GM12891 (cell line): Measurements from ENCODE around the gene ELOA.
"Not testable (repeated sequence)": the region's sequence is repeated elsewhere in the genome, so short reads cannot be mapped to it uniquely, and the experiment has no call there.

Experiments
- DNase-seq: peaks from one replicate; pipeline ENCODE4 v3.0.0; 2011; ENCODE audit warnings: low spot score; ENCODE audit not compliant: insufficient read length
- FAIRE-seq: peaks from 2 replicates; lab custom pipeline; 2011; peaks lifted over from hg19 to GRCh38; lab: Jason Lieb, UNC
- PAX5 ChIP-seq: IDR thresholded peaks from 2 replicates; pipeline ENCODE4 v1.6.1; 2011; ENCODE audit warnings: low read length, moderate library complexity, mild to moderate bottlenecking; ENCODE audit not compliant: insufficient read depth, severe bottlenecking
- POLR2A ChIP-seq: IDR thresholded peaks from 2 replicates; pipeline ENCODE4 v1.6.1; 2011; ENCODE audit warnings: low read depth, low read length, control low read depth
- POLR2AphosphoS5 ChIP-seq: IDR thresholded peaks from 2 replicates; pipeline ENCODE4 v1.6.1; 2011; ENCODE audit warnings: low read depth, low read length, control low read depth
- POU2F2 ChIP-seq: IDR thresholded peaks from 2 replicates; pipeline ENCODE4 v1.6.1; 2011; ENCODE audit warnings: low read depth, mild to moderate bottlenecking, control low read depth, low read length, moderate library complexity
- SPI1 ChIP-seq: IDR thresholded peaks from 2 replicates; pipeline ENCODE4 v1.6.1; 2011; ENCODE audit warnings: low read depth, low read length, control low read depth
- TAF1 ChIP-seq: IDR thresholded peaks from 2 replicates; pipeline ENCODE4 v1.6.1; 2011; ENCODE audit warnings: low read depth, low read length, control low read depth

ELOA gene

DNA sequence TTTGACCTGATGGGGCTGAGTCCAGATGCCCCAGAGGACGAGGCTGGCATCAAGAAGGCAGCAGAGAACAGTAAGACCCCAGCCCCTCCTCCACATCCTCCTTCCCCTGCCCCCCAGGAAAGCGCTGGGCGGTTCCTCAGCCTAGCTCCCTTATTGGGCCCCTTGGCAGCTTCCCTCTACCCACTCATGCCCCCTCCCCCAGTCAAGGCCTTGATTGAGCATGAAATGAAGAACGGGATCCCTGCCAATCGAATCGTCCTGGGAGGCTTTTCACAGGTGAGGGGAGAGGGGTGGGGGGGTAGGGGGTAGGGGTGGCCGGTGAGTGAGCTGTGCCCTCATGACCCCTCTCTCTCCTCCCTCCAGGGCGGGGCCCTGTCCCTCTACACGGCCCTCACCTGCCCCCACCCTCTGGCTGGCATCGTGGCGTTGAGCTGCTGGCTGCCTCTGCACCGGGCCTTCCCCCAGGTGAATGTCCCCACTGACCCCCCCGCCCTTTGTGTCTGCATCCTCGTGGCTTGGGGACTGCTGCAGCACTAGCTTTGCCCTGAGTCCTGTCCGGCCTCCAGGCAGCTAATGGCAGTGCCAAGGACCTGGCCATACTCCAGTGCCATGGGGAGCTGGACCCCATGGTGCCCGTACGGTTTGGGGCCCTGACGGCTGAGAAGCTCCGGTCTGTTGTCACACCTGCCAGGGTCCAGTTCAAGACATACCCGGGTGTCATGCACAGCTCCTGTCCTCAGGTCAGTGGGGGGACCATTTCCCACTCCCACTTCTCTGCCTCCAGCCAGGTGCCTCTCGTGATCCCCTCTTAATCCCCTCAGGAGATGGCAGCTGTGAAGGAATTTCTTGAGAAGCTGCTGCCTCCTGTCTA is 50.8 kb downstream of the ELOA start:
- FAIRE-seq, result no peak

DNA sequence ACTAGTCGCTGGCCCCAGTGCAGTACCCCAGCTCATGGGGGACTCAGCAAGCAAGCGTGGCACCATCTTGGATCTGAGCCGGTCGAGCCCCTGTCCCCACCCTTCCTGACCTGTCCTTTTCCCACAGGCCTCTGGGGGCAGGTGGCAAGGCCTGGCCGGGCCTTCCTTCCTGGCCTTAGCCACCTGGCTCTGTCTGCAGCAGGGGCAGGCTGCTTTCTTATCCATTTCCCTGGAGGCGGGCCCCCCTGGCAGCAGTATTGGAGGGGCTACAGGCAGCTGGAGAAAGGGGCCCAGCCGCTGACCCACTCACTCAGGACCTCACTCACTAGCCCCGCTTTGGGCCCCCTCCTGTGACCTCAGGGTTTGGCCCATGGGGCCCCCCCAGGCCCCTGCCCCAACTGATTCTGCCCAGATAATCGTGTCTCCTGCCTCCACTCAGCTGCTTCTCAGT is 51.5 kb downstream of the ELOA start:
- DNase-seq, FAIRE-seq: not testable (repeated sequence)

More for the DNA sequence above, 50.8 kb downstream of the ELOA start:
- DNase-seq, result no peak
- TF ChIP-seq SPI1 (no peak), POU2F2 (no peak), POLR2AphosphoS5 (no peak), POLR2A (no peak), TAF1 (no peak), PAX5 (no peak)

DNA sequence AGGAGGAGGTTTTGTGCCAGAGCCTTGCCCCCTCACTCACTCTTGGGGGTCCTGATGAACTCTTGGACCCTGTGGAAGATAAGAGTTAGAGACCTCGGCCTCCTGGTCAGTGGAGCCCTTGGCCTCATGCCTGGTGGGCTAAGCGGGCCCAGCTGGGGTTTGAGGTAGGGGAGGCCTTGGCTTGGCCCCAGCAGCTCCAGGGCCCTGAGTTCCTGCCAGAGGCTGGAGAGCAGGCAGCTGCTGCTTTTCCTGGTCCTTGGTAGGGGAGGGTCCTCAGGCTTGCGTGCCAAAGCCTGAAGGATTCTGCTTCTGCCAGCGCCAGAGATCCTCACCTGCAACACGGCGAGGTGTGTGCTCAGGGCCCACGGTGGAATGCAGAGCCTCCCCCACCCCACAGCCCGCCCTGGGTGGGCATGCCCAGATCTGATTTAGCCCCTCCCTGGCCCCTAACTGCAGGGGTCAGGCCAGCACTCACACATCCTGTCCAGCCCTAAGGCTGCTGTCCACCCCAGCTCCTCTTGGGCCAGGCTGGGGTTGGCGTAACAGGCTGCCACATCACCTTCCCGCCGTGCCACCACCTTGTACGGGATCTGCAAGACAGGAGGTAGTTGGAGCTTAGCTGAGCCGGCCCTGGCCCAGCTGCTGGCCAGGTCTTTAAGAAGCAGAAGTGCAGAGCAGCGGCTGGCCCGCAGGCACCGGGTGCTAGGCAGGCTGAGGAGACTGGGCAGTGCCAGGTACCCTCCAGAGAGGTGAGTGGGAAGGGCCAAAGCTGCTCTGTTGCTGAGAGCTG is 52.6 kb downstream of the ELOA start:
- TF ChIP-seq POLR2AphosphoS5, result no peak
- TF ChIP-seq SPI1, result no peak
- TF ChIP-seq POLR2A, result no peak
- FAIRE-seq (no peak), DNase-seq (no peak)

DNA sequence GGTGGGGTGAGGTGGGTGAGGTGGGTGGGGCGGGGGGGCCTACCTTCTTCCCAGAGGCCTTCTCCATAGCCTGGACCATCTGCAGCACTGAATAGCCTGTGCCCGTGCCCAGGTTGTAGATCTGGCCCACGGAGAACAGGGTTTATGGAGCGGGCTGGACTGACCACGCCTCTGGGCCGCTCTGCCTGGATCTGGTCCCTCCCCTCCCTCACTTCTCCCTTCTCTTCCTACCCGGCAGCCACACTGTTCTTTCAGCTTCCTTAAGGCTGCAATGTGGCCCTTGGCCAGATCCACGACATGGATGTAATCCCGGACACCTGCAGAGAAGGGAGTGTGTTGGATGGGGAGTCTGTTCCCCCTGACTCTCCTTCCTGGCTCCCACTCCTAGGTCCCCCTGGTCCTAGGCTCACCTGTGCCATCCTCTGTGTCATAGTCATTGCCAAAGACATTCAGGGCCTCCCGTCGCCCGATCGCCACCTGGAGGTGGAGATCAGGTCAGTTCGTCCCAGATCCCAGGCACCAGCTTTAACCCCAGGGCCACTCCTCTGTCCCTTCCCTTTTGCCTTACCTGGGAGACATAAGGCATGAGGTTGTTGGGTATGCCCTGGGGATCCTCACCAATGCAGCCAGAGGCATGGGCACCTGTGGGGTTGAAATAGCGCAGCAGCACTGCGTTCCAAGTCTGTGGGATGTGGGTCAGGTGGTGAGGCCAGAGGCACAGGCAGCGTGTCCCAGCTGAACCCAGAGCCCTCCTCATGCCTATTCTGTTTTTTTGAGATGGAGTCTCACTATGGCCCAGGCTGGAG is 53.4 kb downstream of the ELOA start:
- TF ChIP-seq POLR2A (no peak), PAX5 (no peak), POLR2AphosphoS5 (no peak; the same call in 1 of the 2 replicates), SPI1 (no peak), POU2F2 (no peak), TAF1 (no peak)
- no peak for FAIRE-seq
- DNase-seq, result no peak

DNA sequence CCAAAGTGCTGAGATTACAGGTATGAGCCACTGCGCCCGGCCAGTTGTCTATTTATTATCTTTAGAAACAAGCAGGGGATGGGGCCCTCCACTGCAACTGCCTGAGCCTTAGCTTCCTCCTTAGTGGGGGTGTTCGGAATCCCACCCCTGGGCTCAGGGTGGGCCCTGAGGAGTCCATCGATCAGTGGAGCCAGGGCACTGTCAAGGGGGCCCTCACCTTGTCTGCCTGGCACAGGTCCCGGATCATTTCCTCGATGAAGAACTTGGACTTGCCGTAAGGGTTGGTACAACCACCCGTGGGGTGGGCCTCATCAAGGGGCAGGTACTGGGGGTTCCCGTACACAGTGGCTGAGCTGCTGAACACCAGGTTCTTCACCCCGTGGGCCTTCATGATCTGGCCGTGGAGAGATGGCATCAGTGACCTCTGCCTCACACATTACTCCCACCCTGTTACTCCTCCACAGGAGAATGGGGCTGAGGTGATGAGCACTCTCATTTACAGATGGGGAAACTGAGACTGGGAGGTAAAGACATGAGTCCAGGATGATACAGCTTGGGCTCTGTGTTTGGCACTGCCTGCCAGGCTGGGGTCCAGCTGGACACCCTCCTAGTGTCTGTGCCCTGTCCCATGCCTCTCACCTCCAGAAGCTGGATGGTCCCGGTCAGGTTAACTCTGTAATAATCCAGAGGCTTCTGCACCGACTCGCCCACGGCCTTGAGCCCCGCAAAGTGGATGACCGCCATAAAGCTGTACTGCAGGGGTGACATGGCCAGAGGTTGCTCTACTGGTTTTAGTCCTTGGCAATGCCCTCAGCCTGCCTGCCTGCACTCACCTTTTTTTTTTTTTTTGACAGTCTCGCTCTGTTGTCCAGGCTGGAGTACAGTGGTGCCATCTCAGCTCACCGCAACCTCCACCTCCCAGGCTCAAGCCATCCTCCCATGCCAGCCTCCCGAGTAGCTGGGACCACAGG is 54.5 kb downstream of the ELOA start:
- DNase-seq (no peak), FAIRE-seq (no peak)
- TF ChIP-seq SPI1 (no peak), TAF1 (no peak), POU2F2 (no peak), POLR2AphosphoS5 (no peak; the same call in 1 of the 2 replicates), PAX5 (no peak), POLR2A (no peak)

DNA sequence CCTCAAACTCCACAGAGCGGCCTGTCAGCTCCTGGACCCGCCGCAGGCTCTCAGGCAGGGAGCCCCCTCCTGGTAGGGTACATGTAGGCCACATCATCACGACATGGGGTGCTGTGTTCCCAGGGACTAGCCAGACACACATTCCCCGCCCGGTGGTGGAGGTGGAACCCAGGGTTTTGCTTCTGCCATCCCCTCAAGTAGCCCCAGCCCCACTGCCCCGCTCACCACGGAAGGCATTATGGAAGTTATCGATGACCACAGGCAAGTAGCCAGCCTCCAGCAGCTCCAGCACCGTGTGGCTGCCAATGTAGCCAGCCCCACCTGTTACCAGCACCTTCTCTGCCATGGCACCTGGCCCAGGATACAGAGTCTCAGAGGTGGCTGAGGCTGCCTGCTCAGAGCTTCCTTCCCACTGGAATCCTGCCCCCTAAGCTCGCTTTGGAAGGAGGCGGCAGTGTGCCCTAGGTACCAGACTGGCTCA is 55.4 kb downstream of the ELOA start:
- no peak for FAIRE-seq

DNA sequence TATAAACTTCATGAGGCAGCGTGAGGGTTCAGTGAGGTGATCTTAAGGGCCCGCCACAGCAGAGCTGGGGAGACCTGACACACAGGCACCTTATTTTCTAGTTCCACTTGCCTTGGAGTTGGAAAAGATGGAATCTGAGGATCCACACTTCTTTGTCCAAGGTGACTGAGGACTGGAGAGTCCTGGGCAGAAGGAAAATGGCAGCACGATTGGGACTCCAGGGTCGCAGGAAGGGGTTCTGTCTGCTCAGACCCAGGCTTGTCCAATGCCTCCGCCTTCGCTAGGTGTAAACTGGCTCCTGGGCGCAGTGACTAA is 55.9 kb downstream of the ELOA start:
- TF ChIP-seq POLR2A, result no peak
- TF ChIP-seq PAX5, result no peak
- no peak for TF ChIP-seq TAF1
- no peak for TF ChIP-seq SPI1
- no peak for TF ChIP-seq POU2F2
- no peak; the same call in 1 of the 2 replicates for TF ChIP-seq POLR2AphosphoS5
- DNase-seq, result no peak
- no peak for FAIRE-seq

More for the DNA sequence above, 55.4 kb downstream of the ELOA start:
- TF ChIP-seq POLR2AphosphoS5, result no peak
- no peak for TF ChIP-seq POU2F2
- TF ChIP-seq SPI1, result no peak
- TF ChIP-seq TAF1, result no peak
- no peak for TF ChIP-seq PAX5
- no peak for TF ChIP-seq POLR2A
- DNase-seq, result no peak

DNA sequence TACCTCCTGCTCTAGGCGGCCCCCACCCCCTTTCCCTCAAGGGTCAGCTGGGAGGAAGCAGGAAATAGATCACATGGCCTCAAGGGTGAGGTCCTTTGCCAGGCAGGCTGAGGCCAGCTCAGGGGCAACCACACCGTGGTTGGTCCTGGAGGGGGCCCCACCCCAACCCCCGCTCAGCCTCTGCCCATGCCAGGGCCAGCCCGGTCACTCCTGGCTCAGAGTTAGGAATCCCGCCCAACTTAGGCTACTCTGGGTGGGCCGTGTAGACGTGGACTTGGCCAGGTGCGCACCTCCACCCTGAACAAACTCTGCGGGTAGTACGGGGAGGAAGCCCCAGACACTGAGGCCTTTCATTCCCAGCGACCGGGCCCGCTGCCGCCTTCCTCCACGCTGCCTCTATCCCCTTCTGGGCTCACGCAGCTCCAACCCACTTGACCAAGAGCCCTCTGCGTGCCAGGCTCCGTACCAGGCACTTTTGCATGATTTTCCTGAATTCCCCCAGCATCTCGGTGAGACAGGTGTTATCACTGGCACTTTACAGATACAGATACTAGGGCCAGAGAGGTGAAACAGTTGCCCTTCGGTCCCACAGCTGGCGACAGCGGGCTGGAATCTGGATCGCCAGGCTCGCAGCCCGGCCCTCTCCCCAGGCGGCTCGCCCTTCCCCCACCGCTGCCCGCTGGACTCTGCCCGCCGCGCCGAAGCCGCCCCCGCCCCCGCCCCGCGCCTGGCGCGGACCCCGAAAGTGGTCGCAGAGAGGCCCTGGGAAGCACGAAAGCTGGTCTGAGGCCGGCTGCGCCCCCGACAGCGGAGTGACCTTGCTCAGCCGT is 56.5 kb downstream of the ELOA start:
- TF ChIP-seq POLR2AphosphoS5, result no peak; the same call in 1 of the 2 replicates
- no peak for TF ChIP-seq TAF1
- TF ChIP-seq PAX5, result no peak
- peak; percentile 50; the same call in 1 of the 2 replicates for TF ChIP-seq POLR2A
- FAIRE-seq (peak; percentile 84), DNase-seq (peak; percentile 47)
